GM21381 (cell line): ENCODE results near the gene RPL22.

Experiments
- ATAC-seq: cut with Tn5 transposase; IDR thresholded peaks from one replicate; pipeline ENCODE4 v1.9.1; 2021; ENCODE audit warnings: mild to moderate bottlenecking, moderate library complexity; ENCODE audit not compliant: unreplicated experiment

Gene RPL22

GRCh38 chr1:6175411-6175828 lies 24.0 kb downstream of the RPL22 start:
- ATAC-seq: no peak

- no peak for ATAC-seq
Observed at GRCh38 chr1:6174621-6175410, 24.6 kb downstream of the RPL22 start.

- no peak for ATAC-seq
Observed at GRCh38 chr1:6172549-6172948, 26.8 kb downstream of the RPL22 start.

- ATAC-seq: no peak
Observed at GRCh38 chr1:6171548-6172124, 27.8 kb downstream of the RPL22 start.

GRCh38 chr1:6170742-6171201 lies 28.6 kb downstream of the RPL22 start:
- ATAC-seq: no peak

- ATAC-seq: no peak
Observed at GRCh38 chr1:6170116-6170741, 29.2 kb downstream of the RPL22 start.

- ATAC-seq: no peak
Observed at GRCh38 chr1:6168947-6169586, 30.3 kb downstream of the RPL22 start.

GRCh38 chr1:6167391-6168303 lies 31.7 kb downstream of the RPL22 start:
- ATAC-seq: no peak

GRCh38 chr1:6166655-6167390 lies 32.6 kb downstream of the RPL22 start:
- ATAC-seq: no peak

- no peak for ATAC-seq
Observed at GRCh38 chr1:6166221-6166620, 33.2 kb downstream of the RPL22 start.

GRCh38 chr1:6165441-6165985 lies 33.9 kb downstream of the RPL22 start:
- ATAC-seq: no peak

- no peak for ATAC-seq
Observed at GRCh38 chr1:6165027-6165426, 34.4 kb downstream of the RPL22 start.

- no peak for ATAC-seq
Observed at GRCh38 chr1:6163973-6164617, 35.3 kb downstream of the RPL22 start.

GRCh38 chr1:6163191-6163972 lies 36.0 kb downstream of the RPL22 start:
- ATAC-seq: no peak

- ATAC-seq: no peak
Observed at GRCh38 chr1:6162773-6163172, 36.6 kb downstream of the RPL22 start.

- no peak for ATAC-seq
Observed at GRCh38 chr1:6162341-6162740, 37.1 kb downstream of the RPL22 start.

- no peak for ATAC-seq
Observed at GRCh38 chr1:6158181-6158580, 41.2 kb downstream of the RPL22 start.

- ATAC-seq: no peak
Observed at GRCh38 chr1:6157528-6158174, 41.7 kb downstream of the RPL22 start.
